ENCODE data around the gene YKT6.
A peak's percentile ranks its signal among the peaks of the same experiment; 100 is the strongest.
"Not testable (repeated sequence)": the region's sequence is repeated elsewhere in the genome, so short reads cannot be mapped to it uniquely, and the experiment has no call there.

YKT6 gene

DNA sequence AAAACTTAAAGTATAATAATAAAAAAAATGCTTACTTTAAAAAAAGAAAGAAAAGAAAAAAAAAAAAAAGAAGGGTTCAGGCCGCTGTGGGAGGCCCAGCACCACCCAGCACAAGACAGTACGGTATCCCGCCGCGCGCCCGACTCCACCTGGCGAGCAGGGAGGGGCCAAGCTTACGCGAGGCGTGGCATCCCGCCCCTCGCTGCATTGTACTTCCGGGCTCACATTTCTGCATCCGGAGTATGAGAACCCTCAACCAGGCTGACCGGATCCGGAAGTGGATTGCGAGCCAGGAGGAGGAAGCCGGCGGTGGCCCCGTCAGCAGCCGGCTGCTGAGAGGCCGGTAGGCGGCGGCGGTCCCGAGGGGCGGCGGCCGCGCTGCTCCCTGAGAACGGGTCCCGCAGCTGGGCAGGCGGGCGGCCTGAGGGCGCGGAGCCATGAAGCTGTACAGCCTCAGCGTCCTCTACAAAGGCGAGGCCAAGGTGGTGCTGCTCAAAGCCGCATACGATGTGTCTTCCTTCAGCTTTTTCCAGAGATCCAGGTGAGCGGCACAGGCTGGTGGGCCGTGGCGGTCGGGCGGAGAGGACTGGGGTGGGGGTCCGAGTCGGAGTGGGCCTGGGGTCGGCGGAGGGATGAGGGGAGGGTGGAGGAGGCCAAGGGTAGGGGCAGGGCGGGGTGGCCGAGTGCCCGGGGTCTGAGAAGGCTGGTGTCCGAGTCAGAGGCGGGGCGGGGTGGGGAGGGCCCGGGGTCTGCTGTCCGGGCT is at the start of gene YKT6:
YKT6 (plus strand) TSS at position 280 of the 763 bp plus-strand sequence; CDS start at position 438, 158 bp downstream.
- DNase-seq, result peak; percentile 94

DNA sequence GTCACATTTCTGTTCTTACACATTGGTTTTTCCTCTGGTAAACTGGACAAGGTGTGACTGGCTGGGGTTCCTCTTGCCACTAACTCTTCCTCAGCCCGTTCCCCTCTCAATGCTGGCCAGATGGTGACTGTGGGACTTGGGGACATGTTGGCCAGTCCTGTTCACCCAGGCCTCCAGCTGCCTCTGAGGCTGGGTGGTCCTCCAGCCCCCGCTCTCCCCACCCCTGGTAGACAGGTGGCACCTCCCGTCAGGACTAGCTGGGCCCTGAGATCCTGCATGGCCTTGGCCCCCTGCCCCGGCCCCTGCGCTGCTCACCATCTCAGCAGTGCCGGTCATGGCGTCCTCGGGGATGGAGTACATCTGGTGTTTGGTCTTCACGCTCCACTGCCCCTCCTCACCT is 48.8 kb upstream of the YKT6 start:
- DNase-seq, result no peak

DNA sequence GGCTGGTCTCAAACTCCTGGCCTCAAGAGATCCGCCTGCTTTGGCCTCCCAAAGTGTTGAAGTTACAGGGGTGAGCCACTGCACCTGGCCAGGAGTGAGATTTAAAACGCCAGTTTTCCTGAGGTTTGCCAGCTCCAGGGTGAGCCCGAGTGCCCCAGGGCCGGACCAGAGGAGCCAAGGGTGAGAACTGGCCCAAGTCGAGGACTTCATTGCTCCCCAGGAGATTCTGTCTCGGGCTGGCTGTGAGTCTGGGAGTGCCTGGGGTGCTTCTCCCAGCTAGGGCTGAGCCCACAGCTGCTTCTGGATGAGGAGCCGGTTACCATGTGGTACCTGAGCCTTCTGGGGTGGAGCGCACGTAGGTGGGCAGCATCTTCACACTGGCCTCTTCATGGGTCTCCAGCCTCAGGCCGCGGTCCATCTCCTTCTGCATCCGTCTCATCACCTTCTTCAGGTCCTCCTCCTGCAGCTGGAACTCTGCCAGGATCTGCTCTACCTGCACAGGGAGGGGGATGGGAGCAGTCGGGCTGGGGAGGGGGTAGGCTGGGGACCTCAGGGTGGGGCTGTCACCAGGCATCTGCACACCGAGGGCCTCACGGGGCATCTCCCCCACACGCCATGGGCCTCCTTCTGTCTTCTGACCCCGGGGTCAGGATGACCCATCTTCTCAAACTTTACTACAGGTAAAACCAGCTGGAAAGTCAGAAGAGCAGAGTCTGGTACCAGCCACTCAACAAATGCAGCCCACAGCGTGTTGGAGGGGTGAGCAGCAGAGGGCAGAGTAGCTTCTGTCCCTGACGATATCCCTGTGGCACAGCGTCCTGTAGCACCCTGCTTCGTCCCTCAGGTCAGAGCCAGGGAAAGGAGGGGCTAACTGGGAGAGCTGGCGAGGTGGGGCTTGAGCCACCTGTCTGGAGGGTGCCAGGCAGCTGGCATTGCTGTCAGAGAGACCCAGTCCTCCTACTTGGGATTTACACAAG is 47.5 kb upstream of the YKT6 start:
- peak; percentile 26 for DNase-seq

GRCh38 chr7:44153948-44154335 is 46.8 kb upstream of the YKT6 start:
- DNase-seq, result no peak

DNA sequence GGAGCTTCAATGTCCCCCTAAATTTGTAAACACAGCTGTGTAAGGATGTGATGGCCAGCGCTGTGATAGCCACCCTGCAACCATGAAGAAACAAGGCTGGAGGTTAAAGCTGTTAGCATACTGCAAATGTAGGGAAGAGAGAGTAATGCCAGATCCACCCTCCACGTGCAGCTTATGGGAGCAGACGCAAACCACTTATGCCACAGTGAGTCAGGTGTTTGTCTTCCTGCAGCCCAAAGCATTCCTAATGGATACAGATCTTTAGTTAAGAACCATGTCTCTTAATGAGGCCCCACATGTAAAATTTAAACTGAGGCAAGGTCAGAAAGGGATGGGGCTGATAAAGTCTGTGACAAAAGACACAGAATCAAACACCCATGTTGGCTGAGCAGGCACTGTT is 46.1 kb upstream of the YKT6 start:
- DNase-seq, result peak; percentile 14

- peak; percentile 15 for DNase-seq
Measured at GRCh38 chr7:44155191-44156185, 45.3 kb upstream of the YKT6 start.

DNA sequence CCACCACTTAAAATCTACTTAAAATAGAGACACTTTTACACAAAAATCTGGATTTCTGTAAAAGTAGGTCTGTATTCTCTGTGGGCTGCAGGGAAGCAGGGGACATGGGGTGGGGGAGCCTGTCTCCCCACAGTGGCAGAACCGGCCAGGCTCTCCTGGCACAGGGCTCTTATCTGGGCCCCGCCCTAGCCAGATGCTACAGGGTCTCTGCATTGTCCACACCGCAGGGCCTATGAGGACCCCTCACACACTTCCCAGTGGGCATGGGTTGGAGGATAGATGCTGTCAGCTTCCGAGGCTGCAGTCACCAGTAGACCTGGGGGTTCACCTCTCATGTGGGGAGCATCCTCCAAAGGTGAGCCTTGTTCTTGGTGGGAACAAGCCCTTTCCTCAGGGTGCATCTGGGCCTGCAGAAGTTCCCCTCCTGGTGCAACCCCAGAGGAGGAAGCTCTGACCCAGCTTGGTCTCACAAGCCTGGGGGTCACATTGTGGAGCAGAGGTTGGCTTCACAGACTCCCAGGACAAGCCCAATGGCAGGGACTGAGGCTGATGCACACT is 44.2 kb upstream of the YKT6 start:
- DNase-seq, result peak; percentile 11

- no peak for DNase-seq
Measured at GRCh38 chr7:44157116-44158080, 43.4 kb upstream of the YKT6 start.

DNA sequence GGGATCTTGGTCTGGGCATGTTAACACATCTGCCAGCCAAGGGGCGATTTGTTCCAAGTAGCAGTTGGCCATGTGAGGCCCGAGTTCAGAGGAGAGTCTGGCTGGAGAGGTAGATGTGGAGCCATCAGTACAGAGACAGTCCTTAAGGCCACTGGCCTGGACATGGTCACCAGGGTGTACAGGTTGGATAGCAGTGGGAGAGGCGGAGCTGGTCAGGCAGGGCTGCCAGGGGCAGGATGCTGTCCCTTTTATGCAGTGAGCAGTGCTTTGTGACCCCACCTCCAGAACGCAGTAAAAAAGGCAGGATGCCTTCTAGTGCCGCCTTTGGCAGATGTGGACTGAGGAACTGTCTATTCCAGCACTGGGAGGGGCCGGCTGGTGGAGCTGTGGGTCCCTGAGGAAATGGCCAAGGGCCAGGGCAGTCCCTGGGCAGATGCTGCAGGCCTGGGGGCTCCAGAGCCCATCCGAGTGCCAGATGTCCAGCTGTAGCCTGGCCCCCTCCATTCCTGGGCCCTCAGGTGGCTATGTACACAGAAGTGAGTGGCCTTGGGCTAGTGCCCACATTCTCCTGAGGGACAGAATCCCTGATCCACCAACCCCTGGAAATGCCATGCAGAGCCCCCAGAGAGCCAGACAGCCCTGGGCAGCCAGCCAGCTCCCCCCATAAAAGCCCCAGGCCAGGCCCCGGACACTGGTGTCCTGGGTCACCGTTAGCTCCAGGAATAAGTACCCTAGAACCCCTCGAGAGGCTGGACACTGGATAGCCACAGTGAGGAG is 42.5 kb upstream of the YKT6 start:
- no peak for DNase-seq

DNA sequence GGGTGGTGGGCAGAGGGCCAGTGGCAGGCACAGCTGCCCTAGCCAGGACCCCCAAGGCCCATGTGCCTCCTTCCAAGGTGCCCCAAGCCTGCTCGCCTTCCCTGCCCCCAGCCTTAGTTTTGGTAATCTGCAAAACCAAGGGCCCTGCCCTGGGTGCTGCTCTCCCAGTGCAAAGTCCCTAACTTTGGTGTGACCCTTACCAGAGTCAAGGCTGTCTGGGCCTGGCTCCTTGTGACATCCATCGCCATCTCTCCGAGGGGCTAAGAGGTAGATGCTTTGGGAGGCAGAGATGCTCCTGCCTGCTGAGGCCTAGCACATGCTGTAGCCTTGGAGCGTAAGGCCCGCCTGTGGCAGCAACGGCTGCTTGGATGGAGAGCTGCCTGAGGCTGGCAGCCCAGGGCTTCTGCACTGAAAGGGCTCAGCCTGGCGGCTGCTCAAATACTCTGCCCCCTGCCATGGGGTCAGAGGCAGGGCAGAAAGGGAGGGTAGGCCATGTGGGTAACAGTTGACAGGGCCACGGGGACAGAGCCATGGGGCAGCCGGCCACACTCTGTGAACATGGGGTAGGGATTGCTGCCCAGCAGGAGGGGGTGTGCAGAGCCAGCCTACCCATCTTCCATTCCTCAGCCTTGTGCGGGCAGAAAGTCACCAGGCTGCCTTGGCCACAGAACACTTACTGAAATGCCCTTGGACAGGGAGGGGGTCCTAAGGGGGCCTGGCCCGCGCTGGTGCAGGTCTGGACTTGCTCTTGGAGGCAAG is 41.7 kb upstream of the YKT6 start:
- DNase-seq, result no peak

DNA sequence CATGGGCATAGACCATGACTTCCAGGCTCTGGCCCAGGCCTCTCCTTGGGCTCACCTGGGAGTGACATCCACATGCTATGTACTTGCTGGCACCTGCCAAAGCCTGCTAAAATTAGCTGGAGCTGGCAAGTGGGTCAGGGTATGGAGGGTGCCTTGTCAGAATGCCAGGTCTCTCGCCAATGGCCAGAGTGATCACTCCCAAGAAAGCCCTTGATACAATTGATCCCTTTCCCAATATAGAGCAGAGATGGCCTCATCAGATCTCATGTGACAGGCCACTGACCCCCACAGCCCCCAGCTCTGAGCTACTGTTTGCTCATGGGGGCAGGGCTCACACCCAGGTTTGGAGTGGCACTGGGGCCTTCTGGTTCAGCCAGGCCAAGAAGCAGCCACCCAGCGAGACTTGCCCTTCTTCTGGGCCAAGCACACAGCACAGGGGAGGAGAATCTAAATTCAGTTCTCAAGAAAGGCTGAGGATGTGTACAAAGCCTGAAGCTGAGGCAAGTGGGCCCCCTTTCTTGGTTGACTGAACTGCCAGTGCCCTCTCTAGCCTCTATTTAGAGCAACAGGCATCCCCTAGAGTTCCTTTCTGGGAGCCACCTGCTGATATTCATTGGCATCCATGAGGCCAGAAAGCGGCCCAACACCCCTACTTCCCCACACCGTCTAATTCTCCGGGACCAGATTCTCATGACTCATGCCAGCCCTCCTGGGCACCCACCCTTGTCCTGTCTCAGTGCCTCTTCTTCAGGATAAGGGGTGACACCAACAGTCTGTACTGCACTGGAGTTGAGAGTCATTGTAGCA is 40.8 kb upstream of the YKT6 start:
- DNase-seq, result no peak

DNA sequence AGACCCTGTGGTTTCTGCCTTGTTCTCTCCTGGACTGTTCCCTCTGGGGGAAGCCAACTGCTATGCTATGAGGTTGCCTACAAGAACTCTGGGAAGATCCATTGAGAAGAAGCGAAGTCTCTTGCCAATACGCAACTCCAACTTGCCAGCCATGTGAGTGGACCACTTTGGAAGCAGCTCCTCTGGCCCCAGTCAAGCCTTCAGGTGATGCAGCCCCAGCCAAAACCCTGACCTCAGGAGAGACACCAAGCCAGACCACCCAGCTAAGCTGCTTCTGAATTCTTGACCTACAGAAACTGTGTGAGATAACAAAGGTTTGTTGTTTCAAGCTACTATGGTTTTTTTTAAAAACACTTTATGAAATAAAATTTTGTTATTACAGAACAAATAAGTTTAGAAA is 39.4 kb upstream of the YKT6 start:
- DNase-seq, result peak; percentile 11

GRCh38 chr7:44162179-44162578 is 38.6 kb upstream of the YKT6 start:
- DNase-seq, result peak; percentile 11

DNA sequence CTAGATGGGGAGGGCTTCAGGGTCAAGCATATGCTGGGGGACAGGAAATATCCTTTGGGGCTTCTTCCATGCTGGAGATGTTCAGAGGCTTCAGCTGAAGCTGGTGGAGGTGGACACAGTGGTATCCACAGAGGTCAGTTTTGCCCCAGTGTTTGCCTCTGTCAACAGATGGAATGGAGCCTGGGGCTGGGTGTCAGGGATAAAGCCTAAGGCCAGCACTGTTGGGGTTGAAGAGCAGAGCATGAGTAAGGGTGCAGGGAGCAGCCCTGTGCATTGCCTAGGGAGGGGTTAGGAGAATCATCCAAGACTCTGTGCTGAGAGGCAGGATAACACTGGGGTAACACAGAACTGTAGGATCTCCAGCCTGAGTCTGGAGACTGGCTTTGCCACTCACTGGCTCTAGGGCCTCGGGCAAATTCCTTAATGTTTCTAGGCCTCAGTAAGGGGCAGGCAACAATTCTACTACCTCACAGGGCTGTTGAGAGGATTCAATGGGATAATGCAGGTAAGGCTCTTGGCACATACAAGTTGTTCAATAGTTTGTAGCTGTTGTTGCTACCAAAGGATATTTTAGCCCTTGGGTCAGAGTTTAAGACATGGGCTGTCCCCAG is 37.9 kb upstream of the YKT6 start:
- no peak for DNase-seq

GRCh38 chr7:44163591-44163990 is 37.2 kb upstream of the YKT6 start:
- no peak for DNase-seq

DNA sequence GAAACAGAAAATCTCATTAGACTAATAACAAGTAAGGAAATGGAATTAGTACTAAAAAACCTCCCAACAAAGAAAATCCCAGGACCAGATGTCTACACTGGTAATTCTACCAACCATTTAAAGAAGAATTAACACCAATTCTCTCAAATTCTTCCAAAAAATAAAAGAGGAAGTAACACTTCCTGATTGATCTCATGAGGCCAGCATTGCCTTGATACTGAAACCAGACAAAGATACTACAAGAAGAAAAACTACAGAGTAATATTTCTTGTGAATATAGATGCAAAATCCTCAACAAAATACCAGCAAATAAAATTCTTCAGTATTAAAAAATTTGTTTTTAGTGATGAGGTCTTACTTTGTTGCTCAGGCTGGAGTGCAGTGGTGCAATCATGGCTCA is 32.9 kb upstream of the YKT6 start:
- DNase-seq, result no peak

GRCh38 chr7:44171901-44172300 is 28.9 kb upstream of the YKT6 start:
- not testable (repeated sequence) for DNase-seq

DNA sequence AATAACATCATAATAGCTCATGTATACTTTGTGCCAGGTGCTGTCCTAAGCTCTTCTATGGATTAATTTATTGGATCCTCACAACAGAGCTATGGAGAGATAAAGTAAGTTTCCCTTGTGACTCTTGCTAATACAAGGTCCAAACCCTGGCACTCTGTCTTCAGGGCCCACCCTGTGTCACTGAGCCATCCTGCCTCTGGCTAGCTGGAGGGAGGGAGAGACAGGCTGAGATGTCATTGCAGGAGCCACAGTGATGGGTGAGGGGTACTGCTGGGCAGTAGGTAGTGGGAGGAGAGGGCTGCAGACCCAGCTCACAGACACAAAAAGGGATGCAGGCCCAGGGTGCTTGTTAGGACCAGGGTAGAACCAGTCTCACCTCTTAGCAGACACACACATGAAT is 28.4 kb upstream of the YKT6 start:
- no peak for DNase-seq

Data from activated CD4-positive, CD25-positive, alpha-beta regulatory T cell treated with anti-CD3 and anti-CD28 coated beads, Interleukin-2, amount 50 U/mL, for 72 hours (primary cell).